Measurements from ENCODE around the gene ALDH1A2.

The ALDH1A2 gene

GRCh38 chr15:57919754-57920153 is 145.8 kb downstream of the ALDH1A2 start:
- H3K27me3 ChIP-seq (ENCODE audit: insufficient read depth, low read depth): no peaks in the 10 kb centered on the region
- H3K27ac ChIP-seq: no peak overlapping the region
- H3K4me3 ChIP-seq (IDR thresholded peaks at IDR 0.05; ENCODE audit: insufficient read depth, low read depth, low read length): no peak overlapping the region
- H2AFZ ChIP-seq (ENCODE audit: low read depth): no peak overlapping the region
- no peaks in the 10 kb centered on the region for H4K20me1 ChIP-seq (ENCODE audit: insufficient read depth)
- no peaks in the 10 kb centered on the region for H3K79me2 ChIP-seq (ENCODE audit: insufficient read depth, low read depth)
- no peaks in the 10 kb centered on the region for H3K4me1 ChIP-seq (ENCODE audit: low read depth, poor library complexity, severe bottlenecking)
- H3K36me3 ChIP-seq (ENCODE audit: insufficient read depth): no peaks in the 10 kb centered on the region
- H3K4me2 ChIP-seq: no peak overlapping the region
- no peak overlapping the region for H3K9ac ChIP-seq
- TF ChIP-seq, protein P1, sequence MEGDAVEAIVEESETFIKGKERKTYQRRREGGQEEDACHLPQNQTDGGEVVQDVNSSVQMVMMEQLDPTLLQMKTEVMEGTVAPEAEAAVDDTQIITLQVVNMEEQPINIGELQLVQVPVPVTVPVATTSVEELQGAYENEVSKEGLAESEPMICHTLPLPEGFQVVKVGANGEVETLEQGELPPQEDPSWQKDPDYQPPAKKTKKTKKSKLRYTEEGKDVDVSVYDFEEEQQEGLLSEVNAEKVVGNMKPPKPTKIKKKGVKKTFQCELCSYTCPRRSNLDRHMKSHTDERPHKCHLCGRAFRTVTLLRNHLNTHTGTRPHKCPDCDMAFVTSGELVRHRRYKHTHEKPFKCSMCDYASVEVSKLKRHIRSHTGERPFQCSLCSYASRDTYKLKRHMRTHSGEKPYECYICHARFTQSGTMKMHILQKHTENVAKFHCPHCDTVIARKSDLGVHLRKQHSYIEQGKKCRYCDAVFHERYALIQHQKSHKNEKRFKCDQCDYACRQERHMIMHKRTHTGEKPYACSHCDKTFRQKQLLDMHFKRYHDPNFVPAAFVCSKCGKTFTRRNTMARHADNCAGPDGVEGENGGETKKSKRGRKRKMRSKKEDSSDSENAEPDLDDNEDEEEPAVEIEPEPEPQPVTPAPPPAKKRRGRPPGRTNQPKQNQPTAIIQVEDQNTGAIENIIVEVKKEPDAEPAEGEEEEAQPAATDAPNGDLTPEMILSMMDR (conservative IDR thresholded peaks at IDR 0.05; ENCODE audit: low read depth, low read length): no peak

DNA sequence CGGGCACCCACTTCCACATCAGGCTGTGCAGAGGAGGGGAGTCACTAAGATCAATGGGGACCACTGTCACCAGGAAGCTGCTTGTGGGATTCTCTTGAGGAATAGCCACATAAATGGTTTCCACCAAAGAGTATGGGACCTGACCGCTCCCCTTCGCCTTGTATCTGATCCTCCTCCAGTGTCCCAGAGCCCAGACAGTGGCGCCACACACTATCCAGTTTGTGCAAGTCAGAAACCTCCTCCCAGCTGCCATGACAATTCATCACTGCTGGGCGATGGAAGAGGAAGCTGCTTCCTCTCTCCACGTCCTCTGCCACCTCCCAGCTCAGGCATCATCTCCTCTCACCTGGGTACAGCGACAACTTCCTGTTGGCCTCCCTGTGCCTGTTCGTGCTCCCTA is 147.5 kb downstream of the ALDH1A2 start:
- H3K4me2 ChIP-seq: no peak overlapping the region
- no peaks in the 10 kb centered on the region for H3K79me2 ChIP-seq (ENCODE audit: insufficient read depth, low read depth)
- H3K27ac ChIP-seq: no peak overlapping the region
- no peaks in the 10 kb centered on the region for H4K20me1 ChIP-seq (ENCODE audit: insufficient read depth)
- H3K27me3 ChIP-seq (ENCODE audit: insufficient read depth, low read depth): no peaks in the 10 kb centered on the region
- TF ChIP-seq, protein P1 (conservative IDR thresholded peaks at IDR 0.05; ENCODE audit: low read depth, low read length): no peak
- H3K4me1 ChIP-seq (ENCODE audit: low read depth, poor library complexity, severe bottlenecking): no peaks in the 10 kb centered on the region
- H2AFZ ChIP-seq (ENCODE audit: low read depth): no peak overlapping the region
- H3K36me3 ChIP-seq (ENCODE audit: insufficient read depth): no peaks in the 10 kb centered on the region
- H3K9ac ChIP-seq: no peak overlapping the region
- no peak overlapping the region for H3K4me3 ChIP-seq (IDR thresholded peaks at IDR 0.05; ENCODE audit: insufficient read depth, low read depth, low read length)

DNA sequence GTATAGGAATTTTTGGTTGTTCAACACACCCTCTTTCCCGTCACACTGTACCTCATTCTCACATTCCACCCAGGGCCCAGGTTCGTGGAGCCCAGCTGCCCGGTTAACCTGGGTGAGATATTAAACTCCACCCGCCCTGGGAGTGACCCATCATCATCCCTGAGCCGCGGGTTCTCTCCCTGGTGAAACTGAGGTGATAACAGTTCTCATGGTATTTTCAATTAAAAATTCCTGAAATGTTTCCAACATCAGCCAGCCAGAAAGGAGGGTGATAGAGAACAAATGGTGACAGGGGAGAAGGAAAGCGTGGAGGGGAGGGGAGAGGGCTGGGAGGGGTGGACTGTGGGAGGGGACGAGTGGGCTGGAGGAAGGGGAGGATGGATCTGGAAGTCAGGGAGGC is 148.8 kb downstream of the ALDH1A2 start:
- Histone ChIP-seq H3K79me2 (ENCODE audit: insufficient read depth, low read depth) (no peaks in the 10 kb centered on the region), H3K4me2 (no peak overlapping the region), H3K27ac (no peak overlapping the region), H3K4me1 (ENCODE audit: low read depth, poor library complexity, severe bottlenecking) (no peaks in the 10 kb centered on the region), H3K9ac (no peak overlapping the region), H2AFZ (ENCODE audit: low read depth) (no peak overlapping the region), H4K20me1 (ENCODE audit: insufficient read depth) (no peaks in the 10 kb centered on the region), H3K36me3 (ENCODE audit: insufficient read depth) (no peaks in the 10 kb centered on the region), H3K4me3 (IDR thresholded peaks at IDR 0.05; ENCODE audit: insufficient read depth, low read depth, low read length) (no peak overlapping the region), H3K27me3 (ENCODE audit: insufficient read depth, low read depth) (no peaks in the 10 kb centered on the region)
- TF ChIP-seq, protein P1 (conservative IDR thresholded peaks at IDR 0.05; ENCODE audit: low read depth, low read length): no peak

GRCh38 chr15:57915827-57916531 is 149.5 kb downstream of the ALDH1A2 start:
- Histone ChIP-seq H3K9ac (no peak overlapping the region), H3K27ac (no peak overlapping the region), H3K79me2 (ENCODE audit: insufficient read depth, low read depth) (no peaks in the 10 kb centered on the region), H3K36me3 (ENCODE audit: insufficient read depth) (no peaks in the 10 kb centered on the region), H4K20me1 (ENCODE audit: insufficient read depth) (no peaks in the 10 kb centered on the region), H2AFZ (ENCODE audit: low read depth) (no peak overlapping the region), H3K4me1 (ENCODE audit: low read depth, poor library complexity, severe bottlenecking) (no peaks in the 10 kb centered on the region), H3K4me3 (IDR thresholded peaks at IDR 0.05; ENCODE audit: insufficient read depth, low read depth, low read length) (no peak overlapping the region), H3K27me3 (ENCODE audit: insufficient read depth, low read depth) (no peaks in the 10 kb centered on the region), H3K4me2 (no peak overlapping the region)
- TF ChIP-seq, protein P1 (conservative IDR thresholded peaks at IDR 0.05; ENCODE audit: low read depth, low read length): no peak
